NCI-H128 (cell line): ENCODE results near the gene PDE1A.
"Not testable (repeated sequence)": the region's sequence is repeated elsewhere in the genome, so short reads cannot be mapped to it uniquely, and the experiment has no call there.

ENCODE experiments used
- DNase-seq: peaks from one replicate; lab custom pipeline; 2025; ENCODE audit not compliant: unreplicated experiment; lab: John Stamatoyannopoulos, UW

The PDE1A gene

DNA sequence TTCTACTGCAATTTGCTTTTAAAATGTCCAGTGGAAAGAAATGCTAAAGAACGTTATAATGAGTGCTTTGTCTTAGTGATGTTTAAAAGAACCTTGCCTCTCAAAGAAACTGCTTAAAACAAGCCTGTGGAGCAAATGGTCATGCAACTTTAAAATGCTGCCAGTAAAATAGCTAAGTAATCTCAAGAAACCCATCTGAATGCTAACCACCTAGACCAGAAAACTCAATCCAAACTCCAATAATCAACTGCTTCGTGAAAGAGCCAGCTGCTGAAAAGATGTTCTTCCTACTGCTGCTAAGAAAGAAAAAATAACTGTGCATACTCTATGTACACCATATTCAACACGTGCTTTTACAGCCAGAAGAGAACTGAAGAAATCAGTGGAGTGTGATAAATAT, 145.6 kb downstream of the PDE1A start:
- DNase-seq: no peak

DNA sequence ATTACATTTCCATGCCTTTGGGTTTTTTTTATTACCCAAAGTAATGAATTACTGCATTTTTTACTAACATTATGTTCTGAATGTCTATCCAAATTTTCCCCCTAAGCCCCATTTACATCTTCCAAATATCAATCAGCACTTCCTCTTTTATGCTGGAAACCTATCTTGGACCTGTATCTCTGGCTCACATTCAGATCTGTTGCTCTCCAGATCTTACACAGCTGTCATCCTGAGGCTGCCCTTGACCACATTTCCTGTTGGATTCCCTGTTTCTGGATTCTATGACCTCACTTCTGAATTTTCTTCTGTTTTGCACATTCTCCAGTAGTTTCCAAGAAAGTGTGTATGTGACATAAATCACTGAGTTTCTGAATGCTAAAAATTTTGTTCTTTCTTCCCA, 146.7 kb downstream of the PDE1A start:
- no peak for DNase-seq

DNA sequence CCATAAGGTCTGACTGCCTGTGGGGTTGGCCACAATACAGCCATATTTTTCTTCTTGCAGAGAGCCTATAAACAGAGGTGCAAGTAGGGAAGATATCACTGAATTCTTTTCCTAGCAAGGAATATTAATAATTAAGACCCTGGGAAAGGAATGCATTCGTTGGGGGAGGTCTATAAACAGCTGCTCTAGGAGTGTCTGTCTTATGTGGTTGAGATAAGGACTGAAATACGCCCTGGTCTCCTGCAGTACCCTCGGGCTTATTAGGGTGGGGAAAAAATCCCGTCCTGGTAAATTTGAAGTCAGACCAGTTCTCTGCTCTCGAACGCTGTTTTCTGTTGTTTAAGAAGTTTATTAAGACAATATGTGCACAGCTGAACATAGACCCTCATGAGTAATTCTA, 150.2 kb downstream of the PDE1A start:
- not testable (repeated sequence) for DNase-seq

DNA sequence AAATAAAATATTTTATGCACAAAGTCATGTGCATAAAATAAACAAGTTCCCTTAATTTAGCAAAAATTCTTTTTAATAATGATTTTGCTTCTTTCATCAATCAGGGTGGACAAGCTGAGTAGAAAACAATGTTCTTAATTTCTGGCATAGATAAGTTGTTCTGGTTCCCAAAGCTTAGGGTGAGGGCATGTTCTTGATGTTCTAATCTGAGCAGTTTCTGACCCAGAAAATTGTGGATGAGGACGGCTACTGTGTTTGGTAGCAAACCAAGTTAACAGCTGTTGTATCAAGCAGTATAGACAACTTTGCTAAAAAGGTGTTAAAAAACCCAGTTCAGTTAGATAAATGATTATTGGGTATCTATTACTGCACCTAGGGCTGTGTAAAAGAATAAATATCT, 158.9 kb downstream of the PDE1A start:
- DNase-seq: no peak

DNA sequence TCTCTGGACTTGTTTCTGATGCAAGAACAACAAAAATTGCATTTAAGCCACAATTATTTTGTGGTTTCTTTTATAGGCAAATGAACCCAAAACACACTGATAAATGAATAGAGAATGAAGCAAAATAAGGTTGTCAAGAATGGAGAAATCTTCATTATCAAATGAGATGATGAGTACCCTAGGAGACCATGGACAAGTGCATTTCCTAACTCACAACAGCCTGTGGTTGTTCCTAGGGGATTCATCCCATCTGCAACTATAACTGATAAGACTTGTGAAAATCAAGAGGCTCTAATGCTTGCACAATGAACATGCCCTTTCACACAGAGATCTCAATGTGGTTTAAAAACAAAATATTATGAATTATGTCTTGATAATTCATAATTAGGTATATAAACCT, 159.9 kb downstream of the PDE1A start:
- DNase-seq: no peak

DNA sequence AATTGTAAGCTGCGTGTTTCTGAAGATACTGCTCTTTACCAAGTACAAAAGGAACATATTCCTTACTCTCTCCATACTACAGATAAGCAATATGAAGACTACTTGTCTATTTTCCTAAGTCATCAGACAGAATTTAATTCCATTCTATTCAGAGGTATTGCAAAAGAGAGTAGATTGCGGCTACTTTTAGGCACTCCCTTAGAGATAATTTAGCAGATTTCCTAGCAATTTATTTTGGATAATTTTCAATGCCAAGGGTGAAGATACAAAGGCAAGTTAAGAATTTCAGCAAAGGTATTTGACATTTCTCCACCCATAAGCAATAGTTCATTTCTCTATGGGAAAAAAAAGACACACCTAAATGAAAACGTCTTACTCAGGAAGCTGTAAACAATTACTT, 161.1 kb downstream of the PDE1A start:
- DNase-seq: no peak

DNA sequence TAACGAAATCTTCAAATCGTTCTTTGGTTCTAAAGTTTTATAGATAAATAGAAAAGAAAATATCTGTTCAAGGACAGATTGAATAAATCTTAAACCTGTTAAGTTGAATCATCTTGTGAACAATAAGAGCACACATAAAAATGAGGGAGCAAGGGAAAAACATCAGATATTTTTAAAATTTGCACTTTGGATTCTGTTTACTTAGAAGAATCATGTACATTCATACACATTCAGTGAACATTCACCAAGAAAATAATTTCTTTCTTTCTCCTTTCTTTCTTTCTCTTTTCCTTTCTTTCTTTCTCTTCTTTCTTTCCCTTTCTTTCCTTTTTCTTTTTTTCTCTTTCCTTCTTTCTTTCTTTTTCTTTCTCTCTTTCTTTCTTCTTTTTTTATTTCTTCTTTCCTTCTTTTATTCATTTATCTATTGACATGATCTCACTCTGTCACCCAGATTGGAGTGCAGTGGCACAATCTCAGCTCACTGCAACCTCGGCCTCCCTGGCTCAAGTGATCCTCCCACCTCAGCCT, 164.9 kb downstream of the PDE1A start:
- no peak for DNase-seq

DNA sequence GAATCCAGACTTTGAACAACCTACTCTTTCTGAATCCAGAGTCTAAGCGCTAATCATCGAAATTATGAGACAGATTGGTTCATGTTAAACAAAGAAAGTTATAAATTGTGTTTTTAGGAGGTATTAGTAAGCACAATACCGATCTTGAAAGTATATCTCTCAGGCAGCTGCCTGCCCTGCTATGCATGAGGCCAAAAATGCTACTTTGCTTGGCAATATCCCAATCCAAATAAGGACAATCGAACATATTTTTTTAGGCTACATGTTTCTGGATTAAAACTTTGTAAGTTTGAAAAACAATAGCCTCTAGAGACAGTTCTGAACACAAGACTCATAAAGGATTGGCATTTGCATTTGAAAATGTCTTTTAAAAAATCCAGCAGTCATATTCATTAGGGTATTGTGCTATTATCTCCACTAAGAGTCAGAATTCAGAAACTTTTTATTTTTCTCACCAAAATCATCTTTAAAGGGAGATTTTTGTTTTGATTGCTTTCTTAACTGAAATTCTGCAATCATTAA, 167.1 kb downstream of the PDE1A start:
- DNase-seq: no peak

DNA sequence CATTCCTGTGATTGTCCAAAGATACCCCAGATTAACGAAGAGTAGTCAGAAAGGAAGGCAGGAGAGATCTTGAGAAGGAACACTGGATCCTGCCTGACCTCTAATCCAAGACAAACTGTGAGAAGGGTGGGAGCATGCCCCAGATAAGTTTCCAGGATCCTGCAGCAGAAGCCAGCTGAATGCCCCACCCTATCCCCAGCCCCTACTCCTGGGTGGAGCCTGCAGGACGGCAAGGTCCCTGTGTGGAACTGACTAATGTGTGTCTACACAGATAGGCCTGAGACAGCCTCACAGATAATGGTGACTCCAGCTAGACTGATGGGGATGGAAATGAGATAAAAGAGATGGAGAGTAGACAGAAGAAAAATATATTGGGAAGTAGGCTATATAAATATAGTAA, 174.3 kb downstream of the PDE1A start:
- no peak for DNase-seq

DNA sequence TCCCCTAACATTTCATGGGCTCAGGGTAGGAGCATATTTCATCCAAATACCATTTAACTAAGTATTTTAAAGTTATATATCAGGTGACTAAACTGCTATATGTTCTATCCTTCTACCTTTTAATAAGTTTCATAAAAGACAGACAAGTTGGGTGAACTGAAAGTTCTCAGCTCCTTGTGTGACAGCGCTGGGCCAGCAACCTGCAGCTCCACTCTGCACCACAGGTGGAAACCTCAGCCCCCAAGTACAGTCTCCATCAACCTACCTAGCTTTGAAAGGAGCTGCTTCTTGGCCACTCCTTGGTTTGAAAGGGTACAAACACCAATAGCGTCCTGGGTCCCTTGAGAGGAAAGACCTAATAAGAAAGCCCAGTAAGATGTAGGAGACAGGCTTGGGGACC, 177.9 kb downstream of the PDE1A start:
- DNase-seq: no peak

DNA sequence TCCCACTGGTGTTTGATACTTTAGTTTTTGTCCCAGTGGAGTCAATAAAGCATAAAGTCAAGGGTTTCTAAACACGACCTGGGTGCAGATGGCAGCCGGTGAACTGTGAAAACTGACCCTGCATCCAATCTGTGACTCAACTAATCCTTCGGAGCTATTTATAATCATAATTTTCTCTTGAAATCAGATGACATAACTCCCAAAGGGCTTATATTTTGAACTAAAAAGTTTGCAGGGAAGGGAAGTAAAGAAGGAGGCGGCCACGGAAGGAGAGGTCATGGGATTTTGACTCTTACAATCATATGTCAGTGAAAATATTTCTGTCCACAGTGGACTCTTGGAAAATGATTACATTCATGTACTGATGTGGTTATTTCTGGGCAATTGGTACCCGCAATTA, 178.5 kb downstream of the PDE1A start:
- no peak for DNase-seq

DNA sequence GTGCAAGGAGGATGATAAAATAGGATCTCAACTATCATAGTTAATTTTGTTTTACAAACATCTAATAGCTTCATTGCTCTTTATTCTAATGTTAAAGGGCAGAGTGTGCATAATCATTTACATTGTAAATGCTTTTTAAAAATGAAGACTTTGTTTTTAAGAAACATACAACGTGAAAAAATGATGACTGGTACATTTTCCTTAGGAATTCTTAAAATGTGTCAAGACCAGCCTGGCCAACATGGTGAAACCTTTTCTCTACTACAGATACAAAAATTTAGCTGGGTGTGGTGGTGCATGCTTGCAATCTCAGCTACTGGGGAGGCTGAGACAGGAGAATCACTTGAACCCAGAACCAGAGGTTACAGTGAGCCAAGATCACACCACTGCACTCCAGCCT, 179.0 kb downstream of the PDE1A start:
- no peak for DNase-seq

DNA sequence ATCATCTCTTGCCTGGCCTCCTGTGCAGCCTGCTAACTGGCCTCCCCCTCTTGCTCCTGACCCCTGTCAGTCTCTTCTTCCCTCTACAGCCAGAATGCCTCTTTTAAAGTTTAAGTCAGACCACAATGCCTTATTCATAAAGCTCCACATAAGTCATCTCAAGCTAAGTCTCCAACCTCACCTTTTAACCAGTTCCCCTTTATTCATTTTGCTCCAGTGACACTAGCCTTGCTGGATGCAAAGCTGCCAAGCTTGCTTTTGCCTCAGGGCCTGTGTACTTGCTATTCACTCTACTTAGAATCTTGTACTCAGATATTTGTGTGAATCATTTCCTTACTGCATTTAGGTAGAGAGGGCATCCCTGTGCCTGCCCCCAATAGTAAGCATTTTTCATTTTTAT, 180.9 kb downstream of the PDE1A start:
- no peak for DNase-seq

DNA sequence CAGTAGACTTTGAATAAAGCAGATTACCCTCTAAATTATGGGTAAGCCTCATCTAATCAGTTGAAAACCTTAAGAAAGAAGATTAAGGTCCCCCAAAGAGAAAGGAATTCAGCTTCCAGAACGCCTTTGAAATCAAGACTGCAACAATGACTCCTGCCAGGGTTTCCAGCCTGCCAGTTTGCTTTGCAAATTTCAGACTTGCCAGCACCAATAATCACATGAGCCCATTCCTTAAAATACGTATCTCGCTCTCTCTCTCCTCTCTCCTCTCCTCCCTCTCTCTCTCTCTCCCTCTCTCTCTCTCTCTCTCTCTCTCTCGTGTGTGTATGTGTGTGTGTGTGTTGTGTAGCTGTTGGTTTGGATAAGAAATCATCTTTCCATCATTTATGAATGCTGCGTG, 184.2 kb downstream of the PDE1A start:
- DNase-seq: no peak

DNA sequence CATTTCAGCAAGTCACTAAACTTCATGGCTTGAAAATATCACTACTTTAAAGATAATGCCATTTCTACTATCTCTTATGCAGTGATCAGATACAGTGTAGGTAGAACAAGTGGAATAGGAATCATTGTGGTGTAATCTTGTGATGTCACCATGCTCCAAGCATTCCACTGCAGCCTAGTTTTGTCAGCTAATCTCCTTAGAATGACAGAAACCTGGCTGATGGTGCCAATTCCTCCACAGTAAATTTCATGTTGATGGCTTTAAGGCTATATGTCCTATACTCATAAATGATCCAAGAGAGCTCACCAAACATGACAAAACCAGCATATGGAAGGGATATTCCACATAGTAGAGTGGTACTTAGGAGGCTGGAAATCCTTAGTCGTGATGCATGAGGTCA, 184.9 kb downstream of the PDE1A start:
- DNase-seq: no peak

DNA sequence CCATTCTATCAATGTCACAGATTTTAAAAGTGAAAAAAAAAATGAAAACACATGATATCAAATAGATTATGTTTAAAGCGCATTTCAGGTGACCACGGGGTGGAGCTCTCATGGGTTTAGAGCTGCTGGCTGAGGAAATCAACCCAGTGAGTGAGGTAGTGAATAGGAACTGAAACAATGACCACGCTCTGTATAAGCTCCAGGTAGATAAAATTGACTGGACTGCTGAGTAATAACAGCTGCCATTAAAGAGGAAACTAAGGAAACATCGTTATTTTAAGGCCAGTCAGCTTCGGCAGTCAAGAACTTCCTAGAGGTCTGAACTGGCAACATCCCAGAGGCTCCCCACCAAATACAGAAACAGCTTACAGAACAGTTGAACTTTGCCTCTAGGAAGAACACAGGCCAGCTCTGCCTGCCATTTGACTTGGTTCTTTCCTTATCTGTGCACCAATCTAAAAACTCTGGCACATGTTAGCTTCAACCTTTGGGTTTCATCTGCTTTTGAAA, 185.9 kb downstream of the PDE1A start:
- no peak for DNase-seq

DNA sequence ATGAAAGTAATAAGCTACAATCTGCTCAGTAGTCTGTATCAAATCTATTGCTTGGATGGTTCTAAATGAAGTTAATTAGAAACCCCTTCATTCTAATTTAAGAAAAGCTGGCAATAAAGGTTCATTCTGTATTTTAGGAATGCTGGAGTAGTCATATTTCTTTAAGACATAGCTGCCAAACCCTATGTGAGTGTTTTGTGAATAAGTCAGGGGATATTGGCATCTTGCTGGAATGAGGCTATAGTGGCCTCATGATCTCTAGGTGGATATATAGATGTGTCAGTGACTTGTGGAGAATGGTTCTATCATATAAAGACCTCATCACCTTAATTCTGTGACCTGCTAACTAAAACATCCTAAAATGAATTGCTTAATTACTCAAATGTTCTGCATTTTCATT, 196.3 kb downstream of the PDE1A start:
- no peak for DNase-seq

DNA sequence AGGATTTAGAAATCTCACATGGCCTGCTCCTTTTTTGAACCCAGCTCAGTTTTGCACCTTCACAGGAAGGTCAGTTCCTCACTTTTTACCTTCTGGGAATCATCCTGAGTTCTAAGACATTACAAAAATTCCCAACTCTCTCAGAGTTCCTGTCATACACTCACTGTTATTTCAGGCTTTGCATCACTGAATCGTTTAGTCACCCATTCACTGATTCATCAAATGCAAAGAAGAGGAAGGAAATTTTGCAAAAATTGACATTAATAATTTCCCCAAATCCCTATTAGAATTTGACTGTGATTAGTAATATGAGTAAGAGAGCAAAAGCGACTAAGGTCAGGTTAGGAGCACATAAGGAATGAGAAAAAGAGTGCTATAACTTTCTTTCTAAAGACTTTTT, 197.5 kb downstream of the PDE1A start:
- DNase-seq: no peak

DNA sequence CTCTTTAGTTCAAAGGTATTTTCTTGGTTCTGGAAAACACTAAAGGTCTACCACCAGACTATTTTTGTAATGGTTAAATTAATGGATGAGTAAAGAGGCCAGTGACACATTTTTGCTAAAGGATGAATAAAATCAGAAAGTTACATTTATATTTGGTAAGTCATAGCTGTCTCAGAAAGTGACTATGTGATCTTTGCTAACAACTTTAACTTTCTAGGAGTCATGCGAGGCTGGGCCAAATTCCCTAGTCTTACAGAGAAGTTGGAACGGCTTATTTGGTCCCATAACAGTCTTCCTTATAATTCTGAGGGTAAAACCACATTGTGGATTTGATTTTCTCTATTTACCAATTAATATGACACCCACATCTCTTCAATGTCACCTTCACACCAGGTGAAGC, 198.1 kb downstream of the PDE1A start:
- DNase-seq: no peak

DNA sequence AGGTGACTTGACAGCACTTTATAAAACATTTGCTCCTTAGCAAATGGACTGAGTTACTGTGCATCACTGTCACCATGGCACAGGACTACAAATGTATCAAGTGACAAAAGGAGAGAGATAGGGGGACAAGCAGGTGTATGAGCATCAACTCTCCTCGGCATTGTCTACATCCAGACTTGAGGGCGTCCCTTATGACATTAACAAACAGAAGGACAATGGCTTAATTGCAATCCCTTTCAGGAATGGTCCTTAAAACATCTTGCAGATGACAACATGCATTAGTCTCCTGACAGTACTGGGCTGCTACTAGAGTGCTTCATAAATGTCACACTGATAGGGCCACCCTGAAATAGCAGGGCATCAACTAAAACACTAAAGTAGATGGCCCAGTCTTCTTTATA, 198.8 kb downstream of the PDE1A start:
- DNase-seq: peak; percentile 16

DNA sequence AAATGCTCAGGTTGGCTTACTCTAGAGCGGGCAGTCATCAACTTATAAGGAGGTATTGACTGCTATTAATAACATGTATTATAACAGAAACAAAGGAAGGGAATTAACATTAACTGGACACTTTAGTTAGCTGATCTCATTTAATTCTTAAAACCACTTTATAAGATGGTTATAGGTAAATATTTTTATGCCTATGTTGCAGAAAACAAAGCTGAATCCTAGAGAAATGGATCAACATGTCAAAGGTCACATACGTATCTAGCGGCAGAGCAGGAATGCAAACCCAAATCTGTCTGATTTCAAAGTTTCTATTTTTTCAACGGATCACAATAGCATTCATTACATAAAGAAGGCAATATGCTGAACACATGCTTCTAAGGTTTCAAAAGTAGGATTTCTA, 200.0 kb downstream of the PDE1A start:
- no peak for DNase-seq

DNA sequence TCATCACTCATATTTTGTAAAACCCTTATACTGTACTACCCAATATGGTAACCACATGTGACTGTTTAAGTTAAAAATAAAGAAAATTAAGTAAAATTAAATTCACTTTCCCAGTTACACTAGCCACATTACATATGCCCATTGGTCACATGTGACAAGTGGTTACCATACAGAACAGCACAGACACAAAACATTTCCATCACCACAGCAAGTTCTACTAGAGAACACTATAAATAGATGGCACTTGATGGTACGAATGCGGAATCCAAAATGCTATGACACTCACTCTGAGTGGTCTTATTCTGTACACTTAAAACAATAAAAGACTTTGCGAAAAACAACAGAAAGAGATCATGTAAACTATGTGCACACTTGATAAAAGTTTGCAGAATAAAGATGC, 202.2 kb downstream of the PDE1A start:
- no peak for DNase-seq

DNA sequence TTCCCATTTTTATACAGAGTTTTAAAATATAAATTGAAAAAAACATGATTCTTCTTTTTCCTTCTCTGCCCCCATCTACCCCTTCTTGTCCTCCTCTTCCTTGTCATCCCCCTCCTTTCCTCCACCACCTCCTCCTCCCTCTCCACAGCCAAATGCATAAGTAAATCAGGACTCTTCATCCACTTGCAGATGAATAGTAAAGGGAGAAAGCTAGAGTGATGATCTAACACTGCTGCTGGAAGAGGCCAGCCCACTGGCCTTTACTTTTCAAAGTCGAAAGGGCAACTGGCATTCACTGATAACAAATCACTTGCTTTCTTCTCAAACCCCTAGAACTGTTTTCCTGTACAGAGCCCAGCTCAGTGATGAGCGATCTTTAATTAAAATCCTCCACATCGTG, 205.8 kb downstream of the PDE1A start:
- no peak for DNase-seq

DNA sequence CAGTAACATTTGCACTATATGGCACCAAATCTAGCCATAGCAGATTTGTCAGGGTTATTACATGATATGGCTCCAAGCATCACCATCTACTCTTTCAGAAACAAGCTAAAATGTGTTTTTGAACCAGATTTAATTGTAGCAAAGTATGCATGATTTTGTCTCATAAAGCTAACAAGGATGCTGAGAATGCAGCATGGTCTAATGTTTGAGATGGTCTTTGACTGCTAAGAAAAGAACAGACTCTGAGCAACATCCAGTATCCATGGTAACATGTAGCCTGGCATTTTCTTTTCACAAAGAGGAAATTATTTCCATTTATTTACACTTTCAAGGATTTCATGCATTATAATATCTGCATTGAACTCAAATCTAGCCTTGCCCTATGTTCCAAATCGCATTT, 206.5 kb downstream of the PDE1A start:
- no peak for DNase-seq
